K562 (cell line): ENCODE data around the gene SIX3. TPM values are rescaled to one million over a fixed set of nuclear protein-coding genes. Genes with fewer than 3 reads are reported as not detected.

Experiments
- ATAC-seq: fragments of 200-7000 bp; cut with Tn5 transposase; 3 replicates; pipeline ENCODE4 v1.9.1; 2020; ENCODE audit warnings: moderate library complexity
- BruUV-seq: library from RNA; stranded (reverse); fragments of 400-500 nt; replicated peaks from 2 replicates; lab custom pipeline; 2021; lab: Mats Ljungman, UMichigan
- CTCF ChIA-PET: fragments of 300-600 bp; formaldehyde crosslinking; extraction: SDS; loops from one replicate; lab custom pipeline; 2021; ENCODE audit warnings: low intra/inter-chr PET ratio; lab: Yijun Ruan, JAX
- POLR2A ChIA-PET: fragments of 300-600, 350-650 bp; sonication (Branson Sonifier 250); formaldehyde crosslinking; extraction: SDS; loops from one replicate; lab custom pipeline; 2021; ENCODE audit warnings: antibody characterized with exemption, inconsistent platforms; lab: Yijun Ruan, JAX
- DNase-seq, 4 experiments: peaks; one replicate each; pipeline versions ENCODE4 v3.0.0 to v3.0.0-alpha.2; 2011 to 2018; ENCODE audit warnings: low spot score in 3 of 4, mixed read lengths in 3 of 4; ENCODE audit errors: extremely low read depth in 1 of 4
- FAIRE-seq: peaks from 2 replicates; lab custom pipeline; 2011; peaks lifted over from hg19 to GRCh38; lab: Jason Lieb, UNC
- H2AFZ ChIP-seq: 2 replicates; pipeline ENCODE4 v1.6.0; 2011; ENCODE audit warnings: low read depth, low read length, control low read depth, inconsistent platforms
- H3K27ac ChIP-seq: fragments of 200-600 bp; 3 replicates; pipeline ENCODE4 v1.8.0; 2011; ENCODE audit warnings: low read depth, mild to moderate bottlenecking, control low read depth, inconsistent platforms, low read length, moderate library complexity, mixed read lengths; ENCODE audit errors: extremely low read depth
- H3K27me3 ChIP-seq, 2 experiments: fragments of 300-600 bp in 1 of 2; 2 replicates in 1 of 2; 3 replicates in 1 of 2; pipeline versions ENCODE4 v1.6.0 to v1.8.0; 2011; ENCODE audit warnings: inconsistent platforms in 2 of 2, low read length in 2 of 2, mild to moderate bottlenecking in 1 of 2, mixed read lengths in 1 of 2, moderate library complexity in 1 of 2; ENCODE audit not compliant: control insufficient read depth in 2 of 2, insufficient read depth in 2 of 2
- H3K36me3 ChIP-seq: fragments of 300-600 bp; 3 replicates; pipeline ENCODE4 v1.8.0; 2011; ENCODE audit warnings: mild to moderate bottlenecking, low read length, inconsistent platforms; ENCODE audit not compliant: control insufficient read depth, insufficient read depth
- H3K4me1 ChIP-seq, 2 experiments: fragments of 200-600 bp in 1 of 2; replicated peaks in 1 of 2; 2 replicates in 1 of 2; 3 replicates in 1 of 2; pipeline versions ENCODE4 v1.5.1 to v1.8.0; 2011; ENCODE audit warnings: inconsistent platforms in 2 of 2, low read length in 2 of 2, mild to moderate bottlenecking in 1 of 2, mixed read lengths in 1 of 2, moderate library complexity in 1 of 2; ENCODE audit not compliant: control insufficient read depth in 2 of 2, insufficient read depth in 2 of 2
- H3K4me2 ChIP-seq: 2 replicates; pipeline ENCODE4 v1.6.1; 2011; ENCODE audit warnings: low read length, control low read depth, inconsistent platforms, mixed read lengths; ENCODE audit not compliant: insufficient read depth
- H3K4me3 ChIP-seq: fragments of 200-600 bp; sonication (generic), shearing (Covaris generic); 2 replicates; pipeline ENCODE4 v1.5.1; 2016; ENCODE audit warnings: control low read depth, inconsistent platforms
- H3K79me2 ChIP-seq: fragments of 200-600 bp; 3 replicates; pipeline ENCODE4 v1.8.0; 2011; ENCODE audit warnings: low read length, inconsistent platforms; ENCODE audit not compliant: control insufficient read depth, insufficient read depth
- H3K9ac ChIP-seq, 2 experiments: 2 replicates each; pipeline versions ENCODE4 v1.6.0 to v1.6.1; 2011; ENCODE audit warnings: low read depth in 2 of 2, low read length in 2 of 2, control low read depth in 1 of 2, inconsistent platforms in 1 of 2, mild to moderate bottlenecking in 1 of 2, mixed read lengths in 1 of 2; ENCODE audit not compliant: insufficient read depth in 1 of 2
- H3K9me1 ChIP-seq: one replicate; pipeline ENCODE4 v1.6.0; 2011; ENCODE audit warnings: inconsistent platforms, mild to moderate bottlenecking, low read length, moderate library complexity; ENCODE audit not compliant: control insufficient read depth, insufficient read depth
- H3K9me3 ChIP-seq: replicated peaks from 2 replicates; pipeline ENCODE4 v1.5.1; 2011; ENCODE audit warnings: low read depth, low read length, inconsistent platforms; ENCODE audit not compliant: control insufficient read depth, insufficient read depth
- H4K20me1 ChIP-seq: replicated peaks from 2 replicates; pipeline ENCODE4 v1.6.1; 2011; ENCODE audit warnings: low read length, inconsistent platforms, mixed read lengths; ENCODE audit not compliant: control insufficient read depth, insufficient read depth
- COPS2 ChIP-seq: fragments of 450-650 bp; conservative IDR thresholded peaks from 2 replicates; pipeline ENCODE4 v1.6.1; 2016; ENCODE audit warnings: mild to moderate bottlenecking, moderate library complexity
- DEAF1 ChIP-seq: fragments of 450-650 bp; formaldehyde crosslinking; IDR thresholded peaks from 2 replicates; pipeline ENCODE4 v1.4.0; 2020; ENCODE audit warnings: mild to moderate bottlenecking, moderate library complexity
- FIP1L1 ChIP-seq: fragments of 200-400 bp; formaldehyde crosslinking; IDR thresholded peaks from 2 replicates; pipeline ENCODE4 v1.6.1; 2018; ENCODE audit warnings: mild to moderate bottlenecking, low read depth, low read length; ENCODE audit not compliant: poor library complexity, severe bottlenecking
- FOXK1 ChIP-seq: sonication (generic); formaldehyde crosslinking; IDR thresholded peaks from 2 replicates; pipeline ENCODE4 v1.8.0; 2022; ENCODE audit warnings: missing genetic modification reagents, mild to moderate bottlenecking, borderline replicate concordance
- HLTF ChIP-seq: fragments of 450-650 bp; IDR thresholded peaks from 2 replicates; pipeline ENCODE4 v1.6.1; 2016
- JUND ChIP-seq, 2 experiments: IDR thresholded peaks; 2 replicates in 1 of 2; 3 replicates in 1 of 2; pipeline ENCODE4 v1.6.1; 2011; ENCODE audit warnings: borderline replicate concordance in 2 of 2, low read depth in 2 of 2, low read length in 2 of 2, improper control_type of control experiment in 1 of 2, missing biosample characterization in 1 of 2, missing genetic modification characterization in 1 of 2, missing genetic modification reagents in 1 of 2
- POLR2AphosphoS5 ChIP-seq: IDR thresholded peaks from 2 replicates; pipeline ENCODE4 v1.6.1; 2011; ENCODE audit warnings: mild to moderate bottlenecking, low read depth, low read length, moderate library complexity; ENCODE audit not compliant: control insufficient read depth, insufficient read depth
- RUNX1 ChIP-seq: sonication (generic); IDR thresholded peaks from 2 replicates; pipeline ENCODE4 v1.6.1; 2016; ENCODE audit warnings: antibody characterized with exemption, low read depth
- SAFB ChIP-seq: fragments of 200-400 bp; formaldehyde crosslinking; IDR thresholded peaks from 2 replicates; pipeline ENCODE4 v1.6.1; 2017; ENCODE audit warnings: low read depth, low read length, borderline replicate concordance
- SMAD4 ChIP-seq: fragments of 250-450 bp; sonication (Bioruptor Pico); conservative IDR thresholded peaks from 2 replicates; pipeline ENCODE4 v1.8.0; 2021; ENCODE audit warnings: inconsistent platforms, mild to moderate bottlenecking, moderate library complexity
- ZNF436 ChIP-seq: fragments of 250-450, 450-650 bp; sonication (Bioruptor Pico); formaldehyde crosslinking; IDR thresholded peaks from 2 replicates; pipeline ENCODE4 v1.7.0; 2020; ENCODE audit warnings: mild to moderate bottlenecking
- ZNF717 ChIP-seq: fragments of 250-450 bp; sonication (Bioruptor Pico); IDR thresholded peaks from 2 replicates; pipeline ENCODE4 v1.5.0; 2021
- ZNF79 ChIP-seq: fragments of 250-450 bp; sonication (Bioruptor Pico); IDR thresholded peaks from 2 replicates; pipeline ENCODE4 v1.4.0; 2020; ENCODE audit warnings: low read depth, mild to moderate bottlenecking, moderate library complexity
- WGBS: fragments of 100-300 bp; shearing (Covaris generic); methylation state at CpG from one replicate; pipeline ENCODE4 v1.1.6; 2016; ENCODE audit warnings: low coverage, mixed read lengths; ENCODE audit not compliant: insufficient coverage; ENCODE audit errors: missing lambda C conversion rate; 5-methylcytosine and 5-hydroxymethylcytosine counted together
- in situ Hi-C: fragments of 300-500 bp; cut with MboI; formaldehyde crosslinking; loops from 4 replicates; pipeline ENCODE4 v1.15.0; 2018; ENCODE audit warnings: inconsistent platforms, mixed read lengths
- intact Hi-C: fragments of 100-400 bp; cut with micrococcal nuclease; formaldehyde crosslinking; loops from 2 replicates; pipeline ENCODE4 v1.14.2; 2022
- polyA plus RNA-seq, 8 experiments: library from polyadenylated mRNA; depleted of rRNA in 4 of 8; stranded (reverse) in 5 of 8; unstranded in 3 of 8; fragments of >200 nt; fragmentation: Nextera tagmentation in 2 of 8; fragmentation: Illumina TruSeq in 1 of 8; extraction: Ambion mirVana in 2 of 8; extraction: Trizol in 1 of 8; gene quantifications; 2 replicates each; pipeline versions ENCODE4 v1.2.1 to v1.2.3, GENCODE V29; 2011 to 2014; ENCODE audit warnings: inconsistent platforms in 1 of 8, missing spikeins in 1 of 8
- total RNA-seq, 7 experiments: library from RNA; depleted of rRNA in 6 of 7; stranded (reverse); fragments of >200 nt in 6 of 7; fragmentation: Illumina TruSeq in 2 of 7; extraction: Trizol in 2 of 7; gene quantifications; 2 replicates each; pipeline versions ENCODE4 v1.2.1 to v1.2.3, GENCODE V29; 2011 to 2021; ENCODE audit warnings: low replicate concordance in 1 of 7

SIX3 gene
- total and polyA plus RNA-seq, 9 of the 15 experiments (the other 6 are each of a cell fraction or from before 2014, with no cell fraction given): not detected

GRCh38 chr2:44960871-44961270 lies 19.4 kb downstream of the SIX3 start:
- no peaks in the 10 kb centered on the region for H3K79me2 ChIP-seq
- peaks cover 0 to 4% of the 10 kb centered on the region in 2 experiments; a peak in 2 of 5 replicates for H3K4me1 ChIP-seq
- ChIA-PET POLR2A (no interaction called here), CTCF (interaction anchor here (0.5 kb wide), 1 partner anchor 257 kb away, joined by 3 read pairs; no protein-coding TSS in a partner anchor)
- in situ Hi-C loops: no loop called here
- H3K4me2 ChIP-seq: no peak overlapping the region
- peaks cover 6 to 54% of the 10 kb centered on the region in 2 experiments; a peak in 4 of 5 replicates for H3K27me3 ChIP-seq
- FAIRE-seq (no peak), DNase-seq (no peak), ATAC-seq (no peak)
- TF ChIP-seq DEAF1: no peak
- no peak for TF ChIP-seq ZNF436 (CRISPR knock-in tag)
- TF ChIP-seq COPS2: no peak
- no peak for TF ChIP-seq ZNF79 (CRISPR knock-in tag)
- TF ChIP-seq SAFB: no peak
- no peak for TF ChIP-seq HLTF
- no peak for TF ChIP-seq FOXK1 (CRISPR knock-in tag)
- no peak for TF ChIP-seq FIP1L1
- no peak for TF ChIP-seq SMAD4 (CRISPR knock-in tag)
- no peak for TF ChIP-seq RUNX1
- TF ChIP-seq JUND (IDR thresholded peaks at IDR 0.05; ENCODE audit: borderline replicate concordance, low read depth, low read length): no peak
- no peak for TF ChIP-seq JUND (tag; IDR thresholded peaks at IDR 0.05; ENCODE audit: borderline replicate concordance, low read depth, low read length)
- TF ChIP-seq POLR2AphosphoS5: no peak
- no peak for TF ChIP-seq ZNF717
- H3K4me3 ChIP-seq: no peak overlapping the region
- H2AFZ ChIP-seq: no peak overlapping the region
- no peaks in the 10 kb centered on the region for H3K36me3 ChIP-seq
- no peaks in the 10 kb centered on the region for H3K9me3 ChIP-seq
- WGBS: 0% methylated on average over 5 of the region's 5 CpGs
- intact Hi-C loops: no loop called here
- H3K9me1 ChIP-seq: no peaks in the 10 kb centered on the region
- H3K27ac ChIP-seq: no peak overlapping the region
- H4K20me1 ChIP-seq: no peaks in the 10 kb centered on the region; the same call in 1 of the 2 replicates
- no TSS peak for BruUV-seq
- no peak overlapping the region for H3K9ac ChIP-seq
